Measurements from ENCODE around the gene RIPOR3. TPM values are rescaled to one million over a fixed set of nuclear protein-coding genes. Genes with fewer than 3 reads are reported as not detected.

RIPOR3 gene
- total RNA-seq, 1 experiment from 2014 or later, result 0.46 TPM

DNA sequence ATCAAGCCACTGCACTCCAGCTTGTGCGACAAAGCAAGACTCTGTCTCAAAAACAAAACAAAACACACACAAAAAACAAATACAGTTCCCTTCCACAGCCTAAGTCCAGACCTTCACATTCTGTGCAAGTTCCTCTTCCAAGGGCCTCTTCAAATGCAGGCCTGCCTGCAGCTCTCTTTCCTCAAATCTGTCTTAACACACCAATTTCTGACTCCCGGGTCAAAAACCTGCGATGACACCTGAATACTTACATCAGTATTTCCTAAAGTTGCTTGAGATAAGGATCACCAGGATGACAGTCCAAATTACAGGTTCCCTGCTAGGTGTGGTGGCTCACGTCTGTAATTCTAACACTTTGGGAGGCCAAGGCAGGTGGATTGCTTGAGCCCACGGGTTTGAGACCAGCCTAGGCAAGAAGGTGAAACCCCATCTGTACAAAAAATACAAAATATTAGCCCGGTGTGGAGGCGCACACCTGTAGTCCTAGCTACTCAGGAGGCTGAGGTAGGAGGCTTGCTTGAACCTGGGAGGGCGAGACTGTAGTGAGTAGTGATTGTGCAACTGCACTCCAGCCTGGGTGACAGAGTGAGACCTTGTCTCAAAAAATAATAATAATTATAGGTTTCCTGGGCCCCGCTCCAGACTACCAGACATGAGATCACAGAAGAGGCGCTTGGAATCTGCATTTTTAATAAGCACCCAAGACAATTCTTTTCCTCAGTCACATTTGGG lies 31.2 kb upstream of the RIPOR3 start:
- no peak overlapping the region for H2AFZ ChIP-seq (ENCODE audit: low read length)
- H3K27me3 Mint-ChIP-seq (ENCODE audit: low read depth), result no peaks in the 10 kb centered on the region
- no peaks in the 10 kb centered on the region for H4K20me1 ChIP-seq (ENCODE audit: control insufficient read depth, insufficient read depth, insufficient read length)
- no peak overlapping the region for H4K8ac ChIP-seq (replicated peaks; ENCODE audit: insufficient read length, low read depth, low read length)
- no peaks in the 10 kb centered on the region; the same call in 1 of the 2 replicates for H3K4me1 ChIP-seq (ENCODE audit: insufficient read depth, low read length)
- no peak overlapping the region for H3K27ac ChIP-seq (ENCODE audit: insufficient read length, low read depth, low read length)
- no peak overlapping the region for H2BK120ac ChIP-seq (ENCODE audit: low read depth, low read length, poor library complexity, severe bottlenecking)
- H3K27me3 ChIP-seq (ENCODE audit: insufficient read depth, low read length), result no peaks in the 10 kb centered on the region
- no peak overlapping the region for H3T11ph ChIP-seq (ENCODE audit: low read length)
- peak overlapping the region in 1 of 3 experiments; percentile 70; a peak in 1 of 7 replicates for H3K27ac Mint-ChIP-seq
- H3K4me3 Mint-ChIP-seq, result no peak overlapping the region; a peak in 1 of 5 replicates
- no peaks in the 10 kb centered on the region; a peak in 1 of 7 replicates for H3K36me3 Mint-ChIP-seq (ENCODE audit: insufficient read depth in 1 of 3, low read depth in 3 of 3)
- no peak overlapping the region for H3K23ac ChIP-seq (ENCODE audit: insufficient read length, low read depth, low read length)
- no peaks in the 10 kb centered on the region for H3K79me1 ChIP-seq (ENCODE audit: insufficient read depth, low read depth, low read length, poor library complexity, severe bottlenecking)
- H4K5ac ChIP-seq (ENCODE audit: insufficient read length, low read depth, low read length), result no peak overlapping the region
- H3K4me2 ChIP-seq (ENCODE audit: insufficient read depth, insufficient read length, low read length), result no peak overlapping the region
- H2BK12ac ChIP-seq (ENCODE audit: insufficient read length, low read depth, low read length), result no peak overlapping the region
- no peak overlapping the region for H2BK20ac ChIP-seq (ENCODE audit: low read depth, low read length, poor library complexity, severe bottlenecking)
- no peak overlapping the region for H3K18ac ChIP-seq (ENCODE audit: insufficient read length, low read depth, low read length)
- no peaks in the 10 kb centered on the region for H3K23me2 ChIP-seq (ENCODE audit: insufficient read length, low read depth, low read length, poor library complexity, severe bottlenecking)
- H3K79me2 ChIP-seq (ENCODE audit: insufficient read depth, low read length), result no peaks in the 10 kb centered on the region
- DNase-seq, result no peak
- no peak overlapping the region for H3K56ac ChIP-seq (ENCODE audit: insufficient read length, low read depth, low read length)
- H3K4me1 Mint-ChIP-seq, result peaks cover 10 to 12% of the 10 kb centered on the region in 2 experiments
- H2BK5ac ChIP-seq (ENCODE audit: insufficient read length, low read length), result no peak overlapping the region
- TF ChIP-seq, protein P1, sequence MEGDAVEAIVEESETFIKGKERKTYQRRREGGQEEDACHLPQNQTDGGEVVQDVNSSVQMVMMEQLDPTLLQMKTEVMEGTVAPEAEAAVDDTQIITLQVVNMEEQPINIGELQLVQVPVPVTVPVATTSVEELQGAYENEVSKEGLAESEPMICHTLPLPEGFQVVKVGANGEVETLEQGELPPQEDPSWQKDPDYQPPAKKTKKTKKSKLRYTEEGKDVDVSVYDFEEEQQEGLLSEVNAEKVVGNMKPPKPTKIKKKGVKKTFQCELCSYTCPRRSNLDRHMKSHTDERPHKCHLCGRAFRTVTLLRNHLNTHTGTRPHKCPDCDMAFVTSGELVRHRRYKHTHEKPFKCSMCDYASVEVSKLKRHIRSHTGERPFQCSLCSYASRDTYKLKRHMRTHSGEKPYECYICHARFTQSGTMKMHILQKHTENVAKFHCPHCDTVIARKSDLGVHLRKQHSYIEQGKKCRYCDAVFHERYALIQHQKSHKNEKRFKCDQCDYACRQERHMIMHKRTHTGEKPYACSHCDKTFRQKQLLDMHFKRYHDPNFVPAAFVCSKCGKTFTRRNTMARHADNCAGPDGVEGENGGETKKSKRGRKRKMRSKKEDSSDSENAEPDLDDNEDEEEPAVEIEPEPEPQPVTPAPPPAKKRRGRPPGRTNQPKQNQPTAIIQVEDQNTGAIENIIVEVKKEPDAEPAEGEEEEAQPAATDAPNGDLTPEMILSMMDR (conservative IDR thresholded peaks at IDR 0.05), result no peak
- H3K9me3 ChIP-seq (ENCODE audit: control insufficient read depth, low read depth, low read length), result no peaks in the 10 kb centered on the region
- no peak overlapping the region for H2BK15ac ChIP-seq (ENCODE audit: low read depth, low read length)
- no peaks in the 10 kb centered on the region for H3K9me3 Mint-ChIP-seq
- no peak overlapping the region for H3K4ac ChIP-seq (ENCODE audit: low read depth, low read length)
- WGBS (ENCODE audit: extremely low coverage, insufficient read length, low lambda C conversion rate), result no CpG with 5 or more reads among the region's 10 CpGs
- H3K9ac ChIP-seq (ENCODE audit: extremely low read depth, insufficient read length, low read length), result no peak overlapping the region
- no peak overlapping the region for H2AK5ac ChIP-seq (ENCODE audit: insufficient read length, low read length)
- no peak overlapping the region for H4K91ac ChIP-seq (ENCODE audit: insufficient read length, low read depth, low read length)
- H3K14ac ChIP-seq (ENCODE audit: insufficient read depth, low read length), result no peak overlapping the region
